Mesenchymal stem cell (in vitro differentiated cells and primary cell): ENCODE data around the gene GNAZ.

Experiments
- DNase-seq: peaks from one replicate; pipeline ENCODE4 v3.0.0-alpha.2; 2013
- H2AFZ ChIP-seq: one replicate; pipeline ENCODE4 v1.6.1; 2013; ENCODE audit warnings: low read depth, mild to moderate bottlenecking, control low read depth, inconsistent platforms, low read length, moderate library complexity
- H2AK5ac ChIP-seq: 2 replicates; pipeline ENCODE4 v1.6.1; 2013; ENCODE audit warnings: low read length, moderate library complexity, mild to moderate bottlenecking, inconsistent platforms; ENCODE audit not compliant: severe bottlenecking
- H2BK120ac ChIP-seq: one replicate; pipeline ENCODE4 v1.6.1; 2013; ENCODE audit warnings: low read depth, mild to moderate bottlenecking, inconsistent platforms, low read length, moderate library complexity
- H2BK12ac ChIP-seq, 2 experiments: one replicate each; pipeline ENCODE4 v1.6.1; 2013; ENCODE audit warnings: inconsistent platforms in 2 of 2, low read length in 2 of 2, mild to moderate bottlenecking in 2 of 2, moderate library complexity in 2 of 2, control low read depth in 1 of 2
- H2BK15ac ChIP-seq: one replicate; pipeline ENCODE4 v1.6.1; 2013; ENCODE audit warnings: mild to moderate bottlenecking, low read depth, inconsistent platforms; ENCODE audit not compliant: poor library complexity, severe bottlenecking
- H2BK5ac ChIP-seq: 2 replicates; pipeline ENCODE4 v1.6.1; 2013; ENCODE audit warnings: low read depth, mild to moderate bottlenecking, low read length, control low read depth, inconsistent platforms; ENCODE audit not compliant: poor library complexity, severe bottlenecking
- H3K14ac ChIP-seq, 2 experiments: one replicate each; pipeline ENCODE4 v1.6.1; 2013; ENCODE audit warnings: inconsistent platforms in 2 of 2, low read length in 2 of 2, control low read depth in 1 of 2, mild to moderate bottlenecking in 1 of 2, moderate library complexity in 1 of 2
- H3K18ac ChIP-seq, 2 experiments: one replicate each; pipeline ENCODE4 v1.6.1; 2013; ENCODE audit warnings: inconsistent platforms in 2 of 2, low read length in 2 of 2, control low read depth in 1 of 2, low read depth in 1 of 2, mild to moderate bottlenecking in 1 of 2
- H3K23ac ChIP-seq, 2 experiments: one replicate each; pipeline ENCODE4 v1.6.1; 2013; ENCODE audit warnings: inconsistent platforms in 2 of 2, low read length in 2 of 2, mild to moderate bottlenecking in 2 of 2, moderate library complexity in 2 of 2, control low read depth in 1 of 2
- H3K27ac ChIP-seq: 2 replicates; pipeline ENCODE4 v1.5.1; 2013; ENCODE audit warnings: mild to moderate bottlenecking, moderate library complexity, low read length, control low read depth, inconsistent platforms; ENCODE audit not compliant: poor library complexity, severe bottlenecking
- H3K27me3 ChIP-seq, 2 experiments: 2 replicates each; pipeline versions ENCODE4 v1.6.1 to v1.7.0; 2013; ENCODE audit warnings: low read length in 2 of 2, mild to moderate bottlenecking in 2 of 2, moderate library complexity in 2 of 2, control low read depth in 1 of 2, inconsistent platforms in 1 of 2; ENCODE audit not compliant: control insufficient read depth in 1 of 2, insufficient read depth in 1 of 2
- H3K36me3 ChIP-seq, 2 experiments: 2 replicates each; pipeline versions ENCODE4 v1.6.1 to v1.7.0; 2013; ENCODE audit warnings: low read length in 2 of 2, control low read depth in 1 of 2, inconsistent platforms in 1 of 2, low read depth in 1 of 2, mild to moderate bottlenecking in 1 of 2; ENCODE audit not compliant: insufficient read depth in 2 of 2, control insufficient read depth in 1 of 2
- H3K4ac ChIP-seq, 2 experiments: one replicate each; pipeline ENCODE4 v1.6.1; 2013; ENCODE audit warnings: inconsistent platforms in 2 of 2, low read length in 2 of 2, mild to moderate bottlenecking in 2 of 2, moderate library complexity in 2 of 2, control low read depth in 1 of 2, low read depth in 1 of 2
- H3K4me1 ChIP-seq: 2 replicates; pipeline ENCODE4 v1.6.1; 2013; ENCODE audit warnings: low read depth, low read length, control low read depth; ENCODE audit not compliant: control insufficient read depth, insufficient read depth
- H3K4me2 ChIP-seq: 2 replicates; pipeline ENCODE4 v1.6.1; 2013; ENCODE audit warnings: low read length, mild to moderate bottlenecking, inconsistent platforms; ENCODE audit not compliant: poor library complexity, severe bottlenecking
- H3K4me3 ChIP-seq, 2 experiments: 2 replicates each; pipeline versions ENCODE4 v1.5.1 to v1.7.0; 2013; ENCODE audit warnings: low read length in 2 of 2, mild to moderate bottlenecking in 2 of 2, control low read depth in 1 of 2, low read depth in 1 of 2; ENCODE audit not compliant: insufficient read depth in 1 of 2
- H3K79me1 ChIP-seq: replicated peaks from 2 replicates; pipeline ENCODE4 v1.6.1; 2013; ENCODE audit warnings: mild to moderate bottlenecking, control low read depth, low read length, inconsistent platforms; ENCODE audit not compliant: poor library complexity, severe bottlenecking
- H3K9ac ChIP-seq: 2 replicates; pipeline ENCODE4 v1.7.0; 2013; ENCODE audit warnings: mild to moderate bottlenecking, low read length, moderate library complexity
- H3K9me3 ChIP-seq: 2 replicates; pipeline ENCODE4 v1.7.0; 2013; ENCODE audit warnings: mild to moderate bottlenecking, low read length; ENCODE audit not compliant: control insufficient read depth
- H4K8ac ChIP-seq: one replicate; pipeline ENCODE4 v1.6.1; 2013; ENCODE audit warnings: inconsistent platforms, mild to moderate bottlenecking, low read length, moderate library complexity
- H4K91ac ChIP-seq: one replicate; pipeline ENCODE4 v1.6.1; 2013; ENCODE audit warnings: mild to moderate bottlenecking, low read length, inconsistent platforms
- WGBS: methylation state at CpG from one replicate; pipeline ENCODE4 v1.1.7; 2013; ENCODE audit warnings: mixed read lengths; 5-methylcytosine and 5-hydroxymethylcytosine counted together

The GNAZ gene

DNA sequence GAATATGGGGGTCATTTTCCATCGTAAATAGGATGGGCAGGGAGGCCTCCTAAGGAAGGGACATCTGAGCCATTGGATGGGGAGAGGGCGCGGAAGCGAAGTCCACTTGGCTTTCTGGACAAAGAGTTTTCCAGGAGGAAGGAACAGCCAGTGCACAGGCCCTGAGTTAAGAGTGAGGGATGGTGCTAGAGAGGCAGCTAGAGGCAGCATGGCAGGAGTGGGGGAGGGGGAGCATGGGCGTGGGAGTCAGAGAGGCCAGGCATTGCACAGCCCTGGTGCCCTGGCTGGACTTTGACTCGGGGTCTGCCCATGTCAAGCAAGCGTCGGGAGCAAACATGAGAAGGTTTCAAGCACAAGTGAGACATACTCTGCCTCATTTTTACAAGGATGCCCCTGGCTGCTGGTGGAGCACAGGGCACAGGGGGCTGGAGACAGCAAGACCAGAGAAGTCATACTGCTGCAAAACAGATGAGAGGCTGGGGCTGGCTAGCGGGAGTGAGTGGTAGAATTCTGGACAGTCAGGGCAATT, 9.0 kb downstream of the GNAZ start:
- no peak overlapping the region for H2BK12ac ChIP-seq
- no peaks in the 10 kb centered on the region for H3K79me1 ChIP-seq
- no peaks in the 10 kb centered on the region for H3K9me3 ChIP-seq
- H4K91ac ChIP-seq: no peak overlapping the region
- H2BK120ac ChIP-seq: no peak overlapping the region
- no peak overlapping the region for H4K8ac ChIP-seq
- WGBS: 93% methylated on average over 9 of the region's 9 CpGs
- peaks cover 5% of the 10 kb centered on the region for H3K4me1 ChIP-seq
- H3K27me3 ChIP-seq: peaks cover 5 to 8% of the 10 kb centered on the region in 2 experiments
- DNase-seq: no peak
- no peak overlapping the region for H3K27ac ChIP-seq
- no peak overlapping the region for H3K23ac ChIP-seq
- no peak overlapping the region for H3K14ac ChIP-seq
- no peak overlapping the region for H3K9ac ChIP-seq
- no peak overlapping the region for H2AK5ac ChIP-seq
- no peak overlapping the region for H3K4ac ChIP-seq
- no peak overlapping the region for H3K4me3 ChIP-seq
- H2BK5ac ChIP-seq: no peak overlapping the region
- H3K4me2 ChIP-seq: no peak overlapping the region
- H3K36me3 ChIP-seq: no peaks in the 10 kb centered on the region
- H3K18ac ChIP-seq: no peak overlapping the region
- H2AFZ ChIP-seq: no peak overlapping the region
- no peak overlapping the region for H2BK15ac ChIP-seq

DNA sequence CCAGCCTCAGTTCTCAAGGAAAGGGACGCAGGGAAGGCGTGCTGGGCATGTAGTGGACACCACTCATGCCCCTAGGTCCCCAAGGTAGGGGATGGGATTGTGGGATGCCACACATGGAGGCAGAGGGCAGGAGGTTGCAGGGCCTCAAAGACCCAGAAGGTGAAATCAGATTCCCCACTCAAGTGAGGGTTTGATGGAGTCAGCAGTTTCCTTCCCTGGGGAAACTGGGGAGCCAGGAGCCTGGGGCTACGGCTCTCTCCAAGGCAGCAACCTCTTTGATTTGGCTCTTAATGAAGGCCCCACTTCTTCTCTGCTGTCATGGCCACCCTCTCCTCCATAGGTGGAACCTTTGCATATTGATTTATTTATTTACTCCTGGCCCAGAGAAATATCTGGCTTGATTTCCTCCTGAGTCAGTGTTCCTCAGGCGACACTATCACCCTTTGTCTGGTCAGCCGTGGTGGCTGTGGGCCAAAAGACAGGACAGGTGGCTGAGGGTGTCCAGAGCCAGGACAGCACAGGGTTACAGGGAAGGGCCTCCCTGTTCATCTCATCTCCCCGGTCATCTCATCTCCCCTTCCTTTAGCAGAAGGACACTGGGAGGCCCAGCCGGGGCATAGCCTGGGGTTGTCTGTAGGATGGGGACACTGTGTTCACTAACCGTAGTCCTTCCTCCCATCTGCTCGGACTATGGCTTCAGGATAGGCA, 9.6 kb downstream of the GNAZ start:
- H3K4ac ChIP-seq: no peak overlapping the region
- no peak overlapping the region for H4K91ac ChIP-seq
- peaks cover 5% of the 10 kb centered on the region for H3K4me1 ChIP-seq
- H3K9ac ChIP-seq: no peak overlapping the region
- H2AFZ ChIP-seq: no peak overlapping the region
- no peak overlapping the region for H3K18ac ChIP-seq
- H3K23ac ChIP-seq: no peak overlapping the region
- no peak overlapping the region for H3K4me3 ChIP-seq
- WGBS: 87% methylated on average over 8 of the region's 9 CpGs
- no peak overlapping the region for H2BK15ac ChIP-seq
- no peaks in the 10 kb centered on the region for H3K36me3 ChIP-seq
- H3K4me2 ChIP-seq: no peak overlapping the region
- no peak overlapping the region for H2AK5ac ChIP-seq
- no peak overlapping the region for H2BK12ac ChIP-seq
- H3K27me3 ChIP-seq: peaks cover 5 to 8% of the 10 kb centered on the region in 2 experiments
- no peak overlapping the region for H4K8ac ChIP-seq
- no peak for DNase-seq
- no peaks in the 10 kb centered on the region for H3K9me3 ChIP-seq
- no peak overlapping the region for H2BK120ac ChIP-seq
- no peak overlapping the region for H3K27ac ChIP-seq
- no peak overlapping the region for H2BK5ac ChIP-seq
- H3K79me1 ChIP-seq: no peaks in the 10 kb centered on the region
- no peak overlapping the region for H3K14ac ChIP-seq

DNA sequence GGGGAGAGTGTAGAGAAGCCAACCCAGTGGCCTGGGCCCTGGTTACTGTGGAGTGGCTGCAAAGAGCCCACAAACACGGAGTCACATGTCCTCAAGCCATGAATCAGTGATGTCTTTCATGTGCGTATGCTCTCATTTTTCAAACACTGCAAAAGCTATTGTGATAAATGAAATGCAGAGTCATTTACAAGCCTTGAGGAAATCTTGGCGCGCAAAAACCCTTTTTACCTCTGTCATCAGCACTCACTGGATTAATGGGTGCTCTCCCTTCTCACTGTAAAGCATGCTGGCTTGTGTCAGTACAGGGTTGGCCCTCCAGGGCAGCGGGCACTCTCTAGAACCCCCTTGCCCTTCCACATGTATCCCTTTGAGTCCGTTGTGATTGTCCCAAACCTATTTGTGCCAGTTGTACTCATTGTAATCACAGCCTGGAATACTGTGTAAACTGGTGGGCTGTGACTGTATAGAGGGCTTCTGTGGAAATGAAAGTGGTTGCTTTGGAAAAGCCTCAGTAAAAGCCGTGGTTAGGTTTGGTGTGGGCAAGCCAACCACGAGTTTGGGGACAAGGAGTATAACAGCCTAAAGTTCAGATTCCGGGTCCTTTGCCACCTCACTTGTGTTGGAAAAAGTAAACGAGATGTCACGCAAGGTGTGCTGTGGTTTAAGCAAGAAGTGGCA, 10.4 kb downstream of the GNAZ start:
- H3K9me3 ChIP-seq: no peaks in the 10 kb centered on the region
- 80% methylated on average over 11 of the region's 11 CpGs for WGBS
- H2AFZ ChIP-seq: no peak overlapping the region
- no peak overlapping the region for H3K4me3 ChIP-seq
- no peak overlapping the region for H2AK5ac ChIP-seq
- H3K27ac ChIP-seq: no peak overlapping the region
- no peak overlapping the region for H4K8ac ChIP-seq
- H3K23ac ChIP-seq: no peak overlapping the region
- H3K4me2 ChIP-seq: no peak overlapping the region
- H2BK15ac ChIP-seq: no peak overlapping the region
- no peak overlapping the region for H2BK120ac ChIP-seq
- no peak overlapping the region for H2BK12ac ChIP-seq
- H2BK5ac ChIP-seq: no peak overlapping the region
- peaks cover 2% of the 10 kb centered on the region for H3K4me1 ChIP-seq
- H4K91ac ChIP-seq: no peak overlapping the region
- no peak overlapping the region for H3K14ac ChIP-seq
- DNase-seq: no peak
- H3K18ac ChIP-seq: no peak overlapping the region
- peaks cover 5 to 8% of the 10 kb centered on the region in 2 experiments for H3K27me3 ChIP-seq
- H3K79me1 ChIP-seq: no peaks in the 10 kb centered on the region
- H3K36me3 ChIP-seq: no peaks in the 10 kb centered on the region
- H3K4ac ChIP-seq: no peak overlapping the region
- no peak overlapping the region for H3K9ac ChIP-seq

DNA sequence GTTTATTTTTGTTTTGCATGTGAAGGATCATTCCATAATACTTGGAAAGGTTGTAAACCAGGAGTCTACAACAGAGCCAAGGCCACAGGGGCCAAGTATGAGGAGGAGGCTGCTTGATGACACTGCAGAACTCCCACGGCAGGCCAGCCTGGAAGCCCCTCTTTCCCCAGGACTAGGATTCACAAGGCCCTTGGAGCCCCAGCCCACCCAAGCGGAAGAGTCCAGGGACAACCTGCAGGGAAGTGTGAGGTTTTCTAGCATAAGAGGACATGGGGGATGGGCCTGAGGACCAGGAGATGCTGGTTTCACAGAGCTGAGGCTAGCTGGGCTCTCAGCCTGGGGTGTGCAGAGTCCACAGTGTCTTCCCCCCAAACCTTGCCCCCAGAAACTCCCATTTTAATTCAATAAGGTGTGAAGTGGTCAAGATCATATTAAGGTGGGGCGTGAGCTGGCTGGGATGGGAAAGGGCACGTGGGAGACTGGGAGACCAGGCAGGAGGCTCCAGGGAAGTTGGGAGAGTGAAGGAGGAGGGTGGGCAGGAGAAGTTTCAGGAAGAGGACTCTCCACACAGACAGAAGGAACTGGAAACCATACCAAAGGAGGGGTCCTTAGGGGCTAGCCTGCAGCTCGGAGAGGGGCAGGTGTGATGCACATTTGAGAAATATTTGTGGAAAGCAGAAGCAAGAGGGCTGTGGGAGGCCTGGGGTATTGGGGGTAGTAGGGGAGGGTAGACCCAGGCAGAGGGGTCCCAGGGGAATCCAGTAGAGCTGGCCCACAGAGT, 12.4 kb downstream of the GNAZ start:
- Histone ChIP-seq H4K8ac (no peak overlapping the region), H3K4me3 (no peak overlapping the region), H4K91ac (no peak overlapping the region), H3K4me1 (no peaks in the 10 kb centered on the region), H3K9me3 (no peaks in the 10 kb centered on the region), H2BK120ac (no peak overlapping the region), H2BK12ac (no peak overlapping the region), H3K4me2 (no peak overlapping the region), H2BK15ac (no peak overlapping the region), H3K36me3 (no peaks in the 10 kb centered on the region), H2AK5ac (no peak overlapping the region), H2BK5ac (no peak overlapping the region), H3K4ac (no peak overlapping the region), H3K79me1 (no peaks in the 10 kb centered on the region), H3K27me3 (peaks cover 5 to 8% of the 10 kb centered on the region in 2 experiments), H3K14ac (no peak overlapping the region), H2AFZ (no peak overlapping the region), H3K23ac (no peak overlapping the region), H3K9ac (no peak overlapping the region), H3K27ac (no peak overlapping the region), H3K18ac (no peak overlapping the region)
- WGBS: 76% methylated on average over 5 of the region's 5 CpGs
- no peak for DNase-seq
